NCI-H82 (cell line): ENCODE data around the gene FIGLA.

Experiments used
- DNase-seq: peaks from one replicate; lab custom pipeline; 2025; lab: John Stamatoyannopoulos, UW

FIGLA gene, protein sequence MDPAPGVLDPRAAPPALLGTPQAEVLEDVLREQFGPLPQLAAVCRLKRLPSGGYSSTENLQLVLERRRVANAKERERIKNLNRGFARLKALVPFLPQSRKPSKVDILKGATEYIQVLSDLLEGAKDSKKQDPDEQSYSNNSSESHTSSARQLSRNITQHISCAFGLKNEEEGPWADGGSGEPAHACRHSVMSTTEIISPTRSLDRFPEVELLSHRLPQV

DNA sequence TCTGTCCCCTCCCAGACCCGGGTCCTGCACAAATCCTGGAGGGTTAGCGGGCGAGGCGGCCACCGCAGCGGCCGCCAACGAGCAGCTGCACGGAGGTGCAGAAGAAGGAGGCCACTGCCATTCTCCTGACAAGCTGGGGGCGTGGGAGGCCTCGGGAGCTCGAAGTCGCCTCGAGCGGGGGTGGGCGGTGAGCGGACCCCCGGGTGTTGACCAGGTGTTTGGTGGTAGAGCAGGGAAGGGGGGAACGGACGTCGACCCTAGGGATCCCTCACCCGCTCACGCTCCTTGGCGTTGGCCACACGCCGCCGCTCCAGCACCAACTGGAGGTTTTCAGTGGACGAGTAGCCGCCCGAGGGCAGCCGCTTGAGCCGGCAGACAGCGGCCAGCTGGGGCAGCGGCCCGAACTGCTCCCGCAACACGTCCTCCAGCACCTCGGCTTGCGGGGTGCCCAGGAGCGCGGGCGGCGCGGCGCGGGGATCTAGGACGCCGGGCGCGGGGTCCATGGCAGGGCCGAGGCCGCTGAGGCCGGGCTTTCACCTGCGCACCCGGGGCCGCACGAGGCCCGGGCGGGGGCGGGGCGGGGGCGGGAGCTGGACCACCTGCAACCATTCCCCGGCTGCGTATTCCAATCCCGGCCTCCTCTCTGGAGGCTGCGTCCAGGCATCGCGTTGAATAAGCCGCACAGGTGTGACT, at the start of gene FIGLA:
FIGLA (minus strand) TSS at position 508 of the 693 bp plus-strand sequence; CDS start at position 503, 5 bp downstream.
- DNase-seq, result peak; percentile 36

DNA sequence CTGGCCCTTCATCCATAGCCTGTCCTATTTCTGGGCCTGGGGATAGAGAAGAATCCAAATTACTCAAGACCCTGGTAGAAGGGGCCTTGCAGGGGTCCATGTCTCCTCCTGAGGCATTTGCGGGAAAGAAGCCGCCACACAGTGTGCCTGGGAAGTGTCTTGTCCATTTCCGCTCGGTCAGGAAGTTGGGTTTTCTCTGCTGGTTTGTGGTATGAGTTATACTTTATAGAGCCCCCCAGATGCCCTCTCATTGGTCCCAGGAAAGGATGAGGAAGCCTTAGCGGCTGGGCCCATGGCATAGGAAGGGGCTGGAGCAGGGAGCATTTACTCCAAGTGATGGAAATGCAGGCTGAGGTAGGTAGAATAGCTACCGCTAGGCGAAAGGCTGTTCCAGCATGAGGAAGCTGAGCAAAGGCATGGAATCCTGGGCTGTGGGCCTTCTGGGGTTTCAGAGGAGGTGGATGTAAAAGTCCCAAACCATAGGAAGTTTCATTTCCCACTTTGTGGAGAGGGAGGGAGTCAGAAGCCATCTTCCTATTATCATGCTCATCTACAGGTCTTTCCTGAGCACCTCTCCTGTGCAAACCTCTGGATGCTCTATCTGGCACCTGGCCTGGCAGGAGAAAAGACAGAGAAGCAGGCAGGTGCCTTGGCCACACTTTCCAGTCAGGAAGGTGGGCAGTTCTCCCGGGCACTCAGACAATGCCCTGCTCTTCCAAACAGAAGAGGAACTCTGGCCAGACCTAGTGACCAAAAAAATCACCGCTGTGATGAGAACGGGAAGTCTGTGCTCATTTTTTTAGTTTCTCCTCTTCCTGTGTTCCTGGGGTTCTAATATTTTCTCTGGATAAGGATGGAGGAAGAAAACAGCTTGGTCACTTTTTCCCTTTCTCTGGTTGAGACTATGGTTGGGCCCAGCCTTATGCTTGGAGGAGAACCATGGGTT, 47.8 kb upstream of the FIGLA start:
- DNase-seq, result no peak

DNA sequence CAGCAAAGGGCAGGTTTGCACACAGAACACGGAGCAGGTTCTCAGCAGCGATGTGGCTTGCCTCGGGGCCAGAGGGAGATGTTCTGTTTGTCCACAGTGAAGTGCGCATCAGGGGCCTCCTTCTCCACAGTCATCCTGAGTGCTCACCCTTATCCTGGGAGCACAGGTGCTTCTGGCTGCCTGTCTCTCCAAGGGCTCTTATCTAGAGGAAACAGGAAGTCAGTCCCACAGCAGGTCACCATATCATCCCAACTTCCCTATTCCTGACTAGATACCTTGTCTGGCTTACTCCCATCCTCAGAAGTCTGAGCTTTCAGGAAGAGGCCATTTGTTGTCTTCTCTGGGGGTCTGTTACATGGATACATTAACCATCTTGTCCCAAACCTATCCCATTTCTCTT, 45.2 kb upstream of the FIGLA start, which contains the start of gene CD207:
CD207 (minus strand) TSS at position 174 of the 400 bp plus-strand sequence; CDS start at position 134, 40 bp downstream.
- DNase-seq, result no peak

DNA sequence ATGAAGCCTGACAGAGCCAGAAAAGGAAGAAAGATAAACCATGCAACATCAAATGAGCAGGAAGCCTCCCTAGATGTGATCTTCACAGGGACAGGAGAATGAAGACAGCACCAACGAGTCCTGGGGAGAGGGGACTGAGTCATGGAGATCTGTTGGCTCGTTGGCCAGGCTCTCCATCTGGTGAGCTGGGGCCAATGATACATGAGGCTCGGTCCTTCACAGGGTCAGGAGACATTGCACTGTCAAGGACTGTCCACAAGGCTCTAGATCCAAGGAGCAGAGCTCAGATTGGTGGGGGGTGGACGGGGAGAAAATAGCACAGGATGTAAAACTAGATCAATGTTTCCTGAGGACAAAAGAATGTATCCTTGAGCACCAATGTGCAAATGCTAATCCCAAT, 44.4 kb upstream of the FIGLA start:
- no peak for DNase-seq

DNA sequence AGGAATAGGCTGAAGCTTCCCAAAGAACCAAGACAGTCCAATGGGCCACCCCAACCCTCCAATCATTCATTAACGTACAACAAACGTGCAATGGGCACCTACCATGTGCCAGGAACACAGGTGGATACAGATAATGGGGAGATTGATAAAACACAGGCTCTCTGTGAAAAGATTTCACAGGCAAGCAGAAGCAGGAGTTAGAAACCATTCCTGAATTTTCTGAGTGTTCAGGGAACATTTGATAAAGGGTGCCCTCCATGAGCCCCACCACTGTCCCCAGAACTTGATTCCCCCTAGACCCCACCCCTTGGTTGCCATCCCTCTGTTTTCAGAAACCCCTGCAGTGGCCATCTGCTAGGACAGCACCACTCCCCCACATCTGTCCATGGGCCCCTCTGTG, 43.7 kb upstream of the FIGLA start:
- DNase-seq, result no peak

DNA sequence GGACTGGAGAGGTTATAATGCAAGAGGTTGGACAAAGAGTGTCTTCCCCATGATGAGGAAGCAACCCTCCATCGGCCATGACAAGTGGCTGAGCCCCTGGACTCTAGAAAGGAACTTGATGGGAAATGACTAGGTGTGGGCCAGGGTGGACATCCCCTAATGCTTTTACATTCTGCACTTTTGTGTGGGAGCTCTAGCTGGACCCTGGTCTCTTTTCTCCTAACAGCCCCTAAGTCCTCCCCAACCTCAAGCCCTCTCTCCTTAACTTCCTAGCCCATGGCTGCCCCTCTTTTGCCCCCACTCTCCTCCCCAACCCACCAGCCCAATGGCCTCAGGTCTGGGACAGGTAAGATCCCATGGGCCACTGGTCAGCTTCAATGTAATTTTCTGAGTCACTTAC, 42.8 kb upstream of the FIGLA start:
- DNase-seq, result no peak

DNA sequence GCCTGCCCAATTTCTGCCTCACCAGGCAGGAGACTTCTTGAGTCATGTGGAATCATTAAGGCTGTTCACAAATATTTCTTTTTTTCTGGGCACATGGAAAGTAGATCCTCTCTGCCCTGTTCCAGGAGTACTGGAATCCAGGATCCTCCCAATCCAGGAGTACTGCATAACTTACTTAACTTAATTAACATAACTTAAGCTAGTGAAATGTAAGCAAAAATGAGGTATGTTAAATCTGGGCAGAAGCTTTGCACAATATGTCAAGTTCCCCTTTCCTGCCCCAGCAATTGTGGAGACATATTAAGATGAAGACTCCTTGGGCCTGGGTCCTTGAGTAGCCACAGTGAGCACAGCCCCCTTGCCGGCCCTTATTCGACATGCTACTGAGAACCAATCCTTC, 41.9 kb upstream of the FIGLA start:
- no peak for DNase-seq

DNA sequence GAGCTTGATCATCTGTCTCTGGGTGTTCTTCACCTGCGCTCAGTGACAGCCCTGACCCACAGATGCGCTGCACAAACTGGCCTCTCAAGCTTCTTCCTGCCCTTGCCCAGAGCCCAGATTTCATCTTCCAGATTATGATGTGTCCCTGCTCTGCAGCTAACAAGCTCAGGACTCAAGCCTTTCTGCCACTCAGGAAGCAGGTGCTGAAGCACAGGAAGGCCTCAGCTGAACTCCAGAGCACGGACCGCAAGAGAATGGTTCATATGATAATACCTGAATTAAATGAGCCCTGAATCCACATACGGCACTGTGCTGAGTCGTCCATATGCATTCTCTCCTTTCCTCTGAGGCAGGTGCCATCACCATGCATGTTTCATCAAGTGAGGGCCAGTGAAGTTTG, 41.4 kb upstream of the FIGLA start:
- DNase-seq, result peak; percentile 46

DNA sequence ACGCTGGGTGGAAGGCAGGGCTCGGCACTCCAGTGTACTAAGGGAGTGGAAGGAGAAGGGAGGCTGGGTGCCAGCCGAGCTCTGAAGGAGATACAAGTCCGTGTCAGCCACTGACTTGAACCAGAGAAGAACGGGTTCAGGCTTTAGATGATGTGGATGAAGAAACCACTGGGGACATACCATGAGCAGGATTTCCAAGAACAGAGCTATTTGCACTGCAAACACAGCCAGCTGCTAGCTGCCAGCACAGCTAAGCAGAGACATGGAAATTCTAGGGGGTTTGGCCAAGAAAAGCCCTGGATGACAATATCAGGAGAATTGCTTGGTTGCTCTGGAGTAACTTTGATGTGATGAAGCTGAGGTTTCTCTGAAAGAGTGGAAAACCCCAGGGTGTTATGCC, 39.9 kb upstream of the FIGLA start:
- no peak for DNase-seq

DNA sequence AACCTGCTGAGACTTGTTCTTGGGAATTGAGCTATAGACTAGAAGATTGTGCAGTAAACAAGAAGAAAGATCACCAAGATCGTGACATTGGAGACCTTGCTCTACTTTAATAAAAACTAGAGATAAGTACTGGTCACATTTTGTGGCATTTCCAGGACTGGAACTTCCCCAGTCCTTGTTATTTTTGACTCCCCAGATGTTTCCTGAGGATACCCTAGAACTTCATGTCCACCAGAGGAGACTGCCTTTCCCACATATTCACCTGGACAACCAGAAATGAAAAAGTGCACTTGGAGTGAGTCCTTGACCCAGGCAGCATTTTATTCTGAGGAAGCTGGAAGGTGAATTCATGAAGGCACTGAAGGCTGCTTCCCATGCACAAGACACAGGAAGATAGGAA, 39.5 kb upstream of the FIGLA start:
- no peak for DNase-seq

DNA sequence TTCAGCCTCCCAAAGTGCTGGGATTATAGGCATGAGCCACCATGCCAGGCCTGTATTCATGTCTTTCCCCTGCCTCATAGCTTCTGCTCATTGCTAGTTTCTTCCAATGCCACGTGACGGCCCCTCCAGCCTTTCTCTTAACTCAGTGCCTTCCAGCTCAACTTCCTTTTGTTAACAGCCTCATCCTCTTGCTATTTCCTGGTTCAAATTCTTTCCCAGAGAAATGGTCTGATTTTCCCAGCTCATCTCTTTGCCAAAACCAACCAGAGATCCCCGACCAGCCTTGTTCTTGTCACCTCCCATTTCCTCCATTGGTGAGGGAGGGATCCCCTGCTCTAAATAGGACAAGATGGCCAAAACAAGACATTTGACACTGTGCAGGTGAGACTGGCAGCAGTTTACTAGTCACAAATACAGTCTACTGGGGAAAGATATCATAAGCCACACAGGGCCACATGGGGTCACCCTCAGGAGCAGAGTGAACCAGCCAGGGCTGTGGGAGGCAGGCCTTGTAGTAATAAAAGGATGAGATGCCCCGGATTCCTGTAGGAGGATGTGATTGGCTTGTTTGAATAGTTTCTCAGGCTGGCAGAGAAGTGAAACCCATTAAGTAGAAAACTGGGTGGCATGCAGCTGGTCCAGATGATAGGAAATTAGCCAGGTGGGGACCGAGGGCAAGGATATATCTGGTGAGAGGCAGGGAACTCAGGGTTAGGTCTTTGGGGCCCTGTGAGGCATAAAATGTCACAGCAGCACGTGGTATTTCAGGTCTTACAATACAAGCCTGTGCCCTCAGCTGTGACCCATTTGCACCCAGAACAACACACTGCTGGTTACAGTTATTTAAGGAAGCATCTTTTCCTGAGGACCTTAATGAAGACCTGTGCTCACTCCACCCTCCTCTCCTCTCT, 38.7 kb upstream of the FIGLA start:
- no peak for DNase-seq

DNA sequence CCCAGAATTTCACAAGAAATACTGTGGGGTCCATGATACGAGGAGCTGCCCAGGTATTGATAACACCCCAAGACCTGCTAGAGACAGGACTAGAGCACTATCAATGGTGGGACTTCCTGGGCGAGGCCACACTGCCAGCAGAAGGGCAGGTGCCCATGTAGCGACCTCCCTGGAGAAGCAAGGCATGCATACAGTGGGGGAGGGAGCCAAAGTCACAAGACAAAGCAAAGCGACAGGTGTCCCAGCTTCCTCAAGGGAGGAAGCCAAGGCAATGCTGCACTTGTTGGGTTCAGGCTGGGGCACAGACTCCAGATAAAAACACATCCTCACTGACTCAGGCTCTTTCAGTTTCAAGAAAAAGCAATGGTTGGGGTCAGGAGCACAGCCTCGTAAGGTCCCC, 37.7 kb upstream of the FIGLA start:
- DNase-seq, result peak; percentile 9

DNA sequence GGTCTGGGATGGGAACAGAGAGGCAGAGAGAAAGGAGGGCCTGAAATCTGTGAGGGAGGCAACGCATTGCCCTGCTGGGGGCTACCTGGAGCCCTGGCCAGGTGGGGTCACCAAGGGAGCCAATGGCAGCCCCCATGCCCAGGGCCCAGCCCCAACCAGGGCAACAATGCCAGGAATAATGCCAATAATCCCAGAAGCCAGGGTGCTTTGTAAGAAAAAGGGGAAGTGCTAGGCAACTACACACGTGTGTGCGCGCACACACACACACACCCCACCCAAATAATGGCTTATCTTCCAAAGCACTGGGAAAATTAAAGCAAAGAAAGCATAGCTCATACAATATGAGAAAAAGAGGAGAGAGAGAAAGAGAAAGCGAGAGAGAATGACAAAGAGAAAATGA, 36.9 kb upstream of the FIGLA start:
- no peak for DNase-seq

DNA sequence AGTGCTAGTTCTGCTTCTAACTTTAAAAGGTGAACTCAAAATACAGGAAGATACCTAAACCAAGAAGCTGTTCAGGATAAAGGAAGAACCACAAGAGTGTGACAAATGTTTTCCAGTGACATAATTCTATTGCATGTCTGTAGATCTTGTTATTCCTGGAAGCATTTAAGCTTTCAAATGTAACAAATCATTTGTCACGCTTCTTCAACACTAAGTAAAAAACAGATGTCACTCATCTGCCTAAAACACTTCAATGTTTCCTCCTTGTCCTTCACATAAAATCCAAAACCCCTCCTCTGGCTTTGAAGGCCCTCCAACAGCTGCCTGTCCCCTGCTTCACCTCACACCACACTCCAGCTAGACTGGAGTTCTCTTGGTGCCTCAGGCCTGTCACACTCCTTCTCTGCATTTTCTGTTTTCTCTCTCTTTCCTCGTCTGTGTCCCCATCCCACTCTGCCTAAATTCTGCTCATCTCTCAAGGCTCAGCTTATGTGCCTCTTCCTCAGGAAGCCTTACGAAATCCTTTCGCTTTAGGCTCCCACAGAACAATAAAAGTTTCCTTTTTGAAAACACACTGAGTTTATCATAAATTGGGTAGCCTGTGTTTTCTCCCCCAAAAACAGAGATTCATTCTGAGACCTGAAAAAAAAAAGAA, 36.4 kb upstream of the FIGLA start:
- DNase-seq, result no peak

DNA sequence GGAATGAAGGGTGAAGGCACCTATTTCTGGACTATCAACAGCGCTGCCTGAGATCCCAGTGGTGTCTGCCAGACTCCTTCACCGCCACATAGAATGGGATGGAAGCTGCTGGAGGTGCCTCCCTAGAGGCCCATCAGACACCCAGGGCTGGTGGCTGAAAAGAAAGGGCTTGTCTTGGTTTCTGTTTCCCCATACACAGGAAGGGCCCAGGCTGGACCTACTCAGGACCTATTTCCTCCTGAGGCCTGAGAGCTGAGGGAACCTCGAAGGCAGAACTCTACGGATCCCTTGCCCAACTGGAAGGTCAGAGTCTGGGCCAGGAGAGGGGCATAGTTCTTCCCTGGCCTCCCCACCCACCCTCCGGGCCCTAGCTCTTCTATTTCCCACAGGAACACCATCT, 32.8 kb upstream of the FIGLA start:
- DNase-seq, result no peak

DNA sequence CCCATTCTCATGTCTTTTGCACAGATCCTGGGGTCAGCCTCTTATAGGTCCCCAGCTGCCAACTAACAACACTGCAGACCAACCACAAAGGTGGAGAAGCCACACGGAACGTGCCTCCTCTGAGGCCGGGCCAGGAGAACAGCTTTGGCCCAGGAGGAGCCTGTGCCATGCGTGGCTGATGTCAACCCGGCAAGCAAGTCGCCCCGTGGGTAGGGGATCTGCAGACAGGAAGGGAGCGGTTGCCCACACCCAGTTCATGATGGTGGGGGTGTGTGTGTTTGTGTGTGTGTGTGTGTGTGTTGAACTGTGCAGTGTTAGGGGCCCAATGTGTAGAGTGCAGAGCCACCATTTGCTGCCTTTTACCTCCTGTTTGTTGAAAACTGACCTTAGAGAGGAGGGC, 32.4 kb upstream of the FIGLA start:
- DNase-seq, result no peak

DNA sequence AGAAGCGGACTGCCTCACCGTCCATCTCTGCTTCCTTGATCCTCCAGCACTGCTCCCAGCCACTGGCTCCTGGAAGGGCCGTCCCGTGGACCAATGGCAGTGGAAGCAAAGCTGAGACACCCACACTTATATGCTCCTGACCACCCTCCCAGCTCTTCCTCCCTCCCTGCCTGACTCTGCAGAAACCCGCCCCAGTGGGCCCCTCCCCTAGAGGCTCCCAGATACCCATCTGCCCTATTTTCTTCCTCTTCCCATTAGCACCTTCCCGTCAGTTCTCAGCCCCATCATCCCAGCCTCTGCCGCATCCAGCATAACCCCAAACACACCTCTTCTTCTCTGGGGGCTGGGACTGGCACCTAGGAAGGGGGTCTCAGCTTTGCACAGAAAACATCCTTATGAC, 30.1 kb upstream of the FIGLA start, which contains the start of gene CLEC4F:
CLEC4F (minus strand) TSS at position 101 of the 400 bp plus-strand sequence; CDS start at position 25, 76 bp downstream.
- DNase-seq, result no peak

DNA sequence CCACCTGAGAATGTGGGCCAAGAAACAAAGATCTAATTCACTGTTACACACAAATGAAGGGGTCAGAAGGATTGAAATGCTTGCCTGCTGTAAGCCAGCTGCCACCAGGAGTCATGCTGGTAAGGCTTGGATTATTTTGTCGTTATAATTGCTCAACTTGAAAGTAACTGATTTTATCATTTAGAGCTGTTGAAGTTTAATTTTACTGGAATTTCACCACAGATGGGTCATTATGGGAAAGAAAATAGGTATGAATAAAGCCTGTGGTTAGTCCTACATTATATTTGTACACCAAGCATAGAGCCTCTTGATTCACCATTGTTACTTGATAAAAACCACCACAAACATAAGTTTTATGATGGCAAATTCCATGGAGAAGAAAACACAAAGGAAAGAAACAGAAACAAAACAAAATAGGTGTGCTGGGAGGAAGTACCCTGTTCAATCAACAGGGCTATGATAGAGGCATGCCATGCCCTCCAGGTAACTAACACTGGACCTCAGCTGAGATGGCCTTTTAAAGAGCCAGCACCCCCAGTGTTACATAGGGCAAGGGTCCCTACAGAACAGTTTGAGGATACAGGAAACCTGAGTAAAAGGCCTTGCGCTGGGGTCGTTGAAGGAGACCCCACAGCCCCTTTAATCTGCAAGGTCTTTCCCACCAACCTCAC, 27.0 kb upstream of the FIGLA start:
- no peak for DNase-seq

DNA sequence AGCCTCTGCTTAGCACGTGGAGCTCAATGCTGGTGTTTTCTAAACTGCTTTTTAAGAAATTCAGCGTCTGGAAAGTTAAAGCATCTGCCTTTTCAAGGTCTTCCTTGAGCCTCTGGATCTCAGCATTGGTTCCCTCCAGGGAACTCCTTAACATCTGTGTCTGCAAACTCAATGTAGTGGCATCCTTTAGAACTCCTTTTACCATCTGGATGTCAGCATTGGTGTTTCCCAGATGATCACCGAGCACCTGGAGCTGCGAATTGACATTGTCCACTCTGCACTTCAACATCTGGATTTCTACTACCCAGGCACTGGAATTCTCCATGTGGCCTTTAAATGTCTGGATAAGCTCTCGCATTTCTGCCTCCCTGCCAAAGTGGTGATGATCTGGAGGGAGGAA, 26.3 kb upstream of the FIGLA start:
- DNase-seq, result no peak
